Activated T-cell treated with anti-CD3 and anti-CD28 coated beads, Interleukin-2, amount 50 U/mL, for 72 hours (primary cell): ENCODE measurements around the gene CLUH. TPM values are rescaled to one million over a fixed set of nuclear protein-coding genes. Genes with fewer than 3 reads are reported as not detected.
A peak's percentile ranks its signal among the peaks of the same experiment; 100 is the strongest.
"Not testable (repeated sequence)": the region's sequence is repeated elsewhere in the genome, so short reads cannot be mapped to it uniquely, and the experiment has no call there.

Source experiments
- ATAC-seq, 2 donors: fragments of 150-1000 bp; cut with Tn5 transposase; replicated peaks in 1 of 2; 2 replicates each; pipeline ENCODE4 v1.10.0; 2021; ENCODE audit warnings: moderate library complexity in 2 of 2, mild to moderate bottlenecking in 1 of 2
- DNase-seq, 2 donors: peaks; one replicate each; pipeline ENCODE4 v3.0.0; 2021 to 2022; ENCODE audit warnings: mixed read lengths in 1 of 2
- H3K27ac Mint-ChIP-seq: one replicate; pipeline ENCODE4 v1.8.0; 2022; ENCODE audit warnings: mild to moderate bottlenecking, moderate library complexity, mixed read lengths
- H3K27me3 Mint-ChIP-seq: one replicate; pipeline ENCODE4 v1.8.0; 2022; ENCODE audit warnings: low read depth, mixed read lengths
- H3K36me3 Mint-ChIP-seq, 2 donors: one replicate each; pipeline ENCODE4 v1.8.0; 2022; ENCODE audit warnings: mixed read lengths in 2 of 2, mild to moderate bottlenecking in 1 of 2; ENCODE audit not compliant: insufficient read depth in 2 of 2
- H3K4me1 Mint-ChIP-seq: one replicate; pipeline ENCODE4 v1.8.0; 2022; ENCODE audit warnings: low read depth, mixed read lengths
- H3K4me3 Mint-ChIP-seq, 2 donors: one replicate each; pipeline ENCODE4 v1.8.0; 2022; ENCODE audit warnings: mild to moderate bottlenecking in 2 of 2, mixed read lengths in 2 of 2, moderate library complexity in 2 of 2
- H3K9me3 Mint-ChIP-seq, 2 donors: one replicate each; pipeline ENCODE4 v1.8.0; 2022; ENCODE audit warnings: mixed read lengths in 2 of 2
- total RNA-seq, 2 donors: library from RNA; stranded (reverse); gene quantifications; one replicate each; pipeline ENCODE4 v1.2.3, GENCODE V29; 2022

Gene CLUH
- total RNA-seq, 2 donors from 2014 or later = 32.1 to 49.7 TPM

- no peaks in the 10 kb centered on the region for H3K9me3 Mint-ChIP-seq
- H3K27ac Mint-ChIP-seq = no peak overlapping the region
- peaks cover 3 to 13% of the 10 kb centered on the region in 2 donors for H3K36me3 Mint-ChIP-seq
- no peaks in the 10 kb centered on the region for H3K4me1 Mint-ChIP-seq
- no peaks in the 10 kb centered on the region for H3K27me3 Mint-ChIP-seq
- H3K4me3 Mint-ChIP-seq = no peak overlapping the region
- DNase-seq = no peak
- ATAC-seq = no peak
These were observed 27.0 kb downstream of the CLUH start for GRCh38 chr17:2684549-2684948.

- H3K9me3 Mint-ChIP-seq = no peaks in the 10 kb centered on the region
- H3K36me3 Mint-ChIP-seq = peaks cover 7 to 17% of the 10 kb centered on the region in 2 donors
- DNase-seq = no peak
- no peak overlapping the region for H3K4me3 Mint-ChIP-seq
- no peaks in the 10 kb centered on the region for H3K4me1 Mint-ChIP-seq
- ATAC-seq = no peak
- peak overlapping the region; percentile 57 for H3K27ac Mint-ChIP-seq
- no peaks in the 10 kb centered on the region for H3K27me3 Mint-ChIP-seq
These were observed 27.7 kb downstream of the CLUH start for GRCh38 chr17:2683912-2684311.

- no peak for ATAC-seq
- Mint-ChIP-seq H3K36me3 (peaks cover 7 to 18% of the 10 kb centered on the region in 2 donors), H3K4me3 (no peak overlapping the region), H3K4me1 (no peaks in the 10 kb centered on the region), H3K27ac (no peak overlapping the region), H3K27me3 (no peaks in the 10 kb centered on the region), H3K9me3 (no peaks in the 10 kb centered on the region)
- no peak for DNase-seq
These were observed 29.2 kb downstream of the CLUH start for GRCh38 chr17:2682176-2682938.

- Mint-ChIP-seq H3K4me1 (no peaks in the 10 kb centered on the region), H3K36me3 (peaks cover 7 to 22% of the 10 kb centered on the region in 2 donors), H3K4me3 (no peak overlapping the region), H3K27me3 (no peaks in the 10 kb centered on the region), H3K27ac (no peak overlapping the region), H3K9me3 (no peaks in the 10 kb centered on the region)
- ATAC-seq (no peak), DNase-seq (no peak)
These were observed 29.9 kb downstream of the CLUH start for GRCh38 chr17:2681650-2682049.

- Mint-ChIP-seq H3K36me3 (peaks cover 7 to 26% of the 10 kb centered on the region in 2 donors), H3K27ac (no peak overlapping the region), H3K4me3 (no peak overlapping the region), H3K27me3 (no peaks in the 10 kb centered on the region), H3K4me1 (no peaks in the 10 kb centered on the region), H3K9me3 (no peaks in the 10 kb centered on the region)
- ATAC-seq (no peak), DNase-seq (no peak)
These were observed 30.6 kb downstream of the CLUH start for GRCh38 chr17:2680961-2681360.

- not testable (repeated sequence) for DNase-seq, H3K4me3 Mint-ChIP-seq, H3K27me3 Mint-ChIP-seq, H3K4me1 Mint-ChIP-seq, H3K9me3 Mint-ChIP-seq, ATAC-seq
- Mint-ChIP-seq H3K36me3 (peaks cover 10 to 34% of the 10 kb centered on the region in 2 donors), H3K27ac (peak overlapping the region; percentile 2)
These were observed 32.3 kb downstream of the CLUH start for GRCh38 chr17:2679247-2679646.

- H3K27ac Mint-ChIP-seq = no peak overlapping the region
- no peaks in the 10 kb centered on the region for H3K9me3 Mint-ChIP-seq
- peaks cover 5 to 44% of the 10 kb centered on the region in 2 donors for H3K36me3 Mint-ChIP-seq
- H3K4me3 Mint-ChIP-seq = no peak overlapping the region
- peaks cover 7% of the 10 kb centered on the region for H3K4me1 Mint-ChIP-seq
- DNase-seq = no peak
- H3K27me3 Mint-ChIP-seq = no peaks in the 10 kb centered on the region
- no peak for ATAC-seq
These were observed 39.5 kb downstream of the CLUH start for GRCh38 chr17:2672026-2672425.

GRCh38 chr17:2660410-2660809 lies 51.2 kb downstream of the CLUH start:
- not testable (repeated sequence) for H3K4me3 Mint-ChIP-seq, H3K9me3 Mint-ChIP-seq, H3K27ac Mint-ChIP-seq, ATAC-seq, H3K27me3 Mint-ChIP-seq, DNase-seq
- peaks cover 38% of the 10 kb centered on the region for H3K4me1 Mint-ChIP-seq
- peaks cover 5 to 15% of the 10 kb centered on the region in 2 donors for H3K36me3 Mint-ChIP-seq

GRCh38 chr17:2659337-2659736 lies 52.2 kb downstream of the CLUH start:
- H3K27me3 Mint-ChIP-seq, DNase-seq, H3K9me3 Mint-ChIP-seq, ATAC-seq, H3K4me3 Mint-ChIP-seq, H3K27ac Mint-ChIP-seq: not testable (repeated sequence)
- Mint-ChIP-seq H3K36me3 (peaks cover 3 to 15% of the 10 kb centered on the region in 2 donors), H3K4me1 (peaks cover 45% of the 10 kb centered on the region)

GRCh38 chr17:2656283-2656682 lies 55.3 kb downstream of the CLUH start:
- Mint-ChIP-seq H3K4me3 (no peak overlapping the region), H3K27ac (no peak overlapping the region), H3K36me3 (peaks cover 15 to 26% of the 10 kb centered on the region in 2 donors), H3K27me3 (no peaks in the 10 kb centered on the region), H3K9me3 (no peaks in the 10 kb centered on the region), H3K4me1 (peaks cover 34% of the 10 kb centered on the region)
- ATAC-seq (peak in 1 of 2 donors; percentile 38), DNase-seq (no peak)

GRCh38 chr17:2655546-2655945 lies 56.0 kb downstream of the CLUH start:
- DNase-seq (no peak), ATAC-seq (no peak)
- Mint-ChIP-seq H3K4me3 (no peak overlapping the region), H3K36me3 (peaks cover 17 to 32% of the 10 kb centered on the region in 2 donors), H3K4me1 (peaks cover 30% of the 10 kb centered on the region), H3K27me3 (no peaks in the 10 kb centered on the region), H3K9me3 (no peaks in the 10 kb centered on the region), H3K27ac (peak overlapping the region; percentile 58)

GRCh38 chr17:2652911-2653310 lies 58.7 kb downstream of the CLUH start:
- Mint-ChIP-seq H3K4me1 (peaks cover 29% of the 10 kb centered on the region), H3K36me3 (peaks cover 15 to 26% of the 10 kb centered on the region in 2 donors)
- not testable (repeated sequence) for H3K27me3 Mint-ChIP-seq, ATAC-seq, DNase-seq, H3K9me3 Mint-ChIP-seq, H3K4me3 Mint-ChIP-seq, H3K27ac Mint-ChIP-seq

GRCh38 chr17:2649191-2649590 lies 62.4 kb downstream of the CLUH start:
- Mint-ChIP-seq H3K27ac (no peak overlapping the region), H3K36me3 (peaks cover 17 to 26% of the 10 kb centered on the region in 2 donors), H3K9me3 (peaks cover 0 to 1% of the 10 kb centered on the region in 2 donors), H3K4me1 (peaks cover 7% of the 10 kb centered on the region), H3K27me3 (no peaks in the 10 kb centered on the region), H3K4me3 (no peak overlapping the region)
- DNase-seq = no peak
- no peak for ATAC-seq

- no peaks in the 10 kb centered on the region for H3K27me3 Mint-ChIP-seq
- H3K4me3 Mint-ChIP-seq = no peak overlapping the region
- DNase-seq (no peak), ATAC-seq (no peak)
- H3K27ac Mint-ChIP-seq = no peak overlapping the region
- H3K4me1 Mint-ChIP-seq = peaks cover 6% of the 10 kb centered on the region
- peaks cover 17 to 27% of the 10 kb centered on the region in 2 donors for H3K36me3 Mint-ChIP-seq
- H3K9me3 Mint-ChIP-seq = peaks cover 0 to 1% of the 10 kb centered on the region in 2 donors
These were observed 63.6 kb downstream of the CLUH start for GRCh38 chr17:2647957-2648356.
